Spleen (tissue), 7 donors: ENCODE measurements around the gene ZNF638.

ENCODE experiments used
- POLR2A ChIP-seq, 3 donors: fragments of 450-650 bp; IDR thresholded peaks; one replicate each; pipeline ENCODE4 v1.5.1; 2017; ENCODE audit warnings: antibody characterized with exemption in 3 of 3, mild to moderate bottlenecking in 1 of 3
- POLR2AphosphoS5 ChIP-seq, 3 donors: sonication (generic); formaldehyde crosslinking; IDR thresholded peaks; one replicate each; pipeline ENCODE4 v1.5.1; 2017; ENCODE audit warnings: antibody characterized with exemption in 3 of 3
- TF ChIP-seq, protein P1 (sequence below), 11 experiments: fragments of 200-600 bp in 7 of 11; fragments of 450-650 bp in 4 of 11; sonication (generic) in 4 of 11; IDR thresholded peaks in 8 of 11; conservative IDR thresholded peaks in 3 of 11; 1 replicate in 7 of 11; 2 replicates in 4 of 11; pipeline versions ENCODE4 v1.4.0 to v1.8.0; 2016 to 2021; ENCODE audit warnings: antibody characterized with exemption in 11 of 11, inconsistent platforms in 4 of 11, mild to moderate bottlenecking in 1 of 11
- donor health status: DM: no; HTN: no; CAD: no; lungs with moderate emphysema.
- donor health status: DM: no; HTN: no; CAD: no.
- donor health status: DM: no; HTN: no; CAD: no.

DNA sequence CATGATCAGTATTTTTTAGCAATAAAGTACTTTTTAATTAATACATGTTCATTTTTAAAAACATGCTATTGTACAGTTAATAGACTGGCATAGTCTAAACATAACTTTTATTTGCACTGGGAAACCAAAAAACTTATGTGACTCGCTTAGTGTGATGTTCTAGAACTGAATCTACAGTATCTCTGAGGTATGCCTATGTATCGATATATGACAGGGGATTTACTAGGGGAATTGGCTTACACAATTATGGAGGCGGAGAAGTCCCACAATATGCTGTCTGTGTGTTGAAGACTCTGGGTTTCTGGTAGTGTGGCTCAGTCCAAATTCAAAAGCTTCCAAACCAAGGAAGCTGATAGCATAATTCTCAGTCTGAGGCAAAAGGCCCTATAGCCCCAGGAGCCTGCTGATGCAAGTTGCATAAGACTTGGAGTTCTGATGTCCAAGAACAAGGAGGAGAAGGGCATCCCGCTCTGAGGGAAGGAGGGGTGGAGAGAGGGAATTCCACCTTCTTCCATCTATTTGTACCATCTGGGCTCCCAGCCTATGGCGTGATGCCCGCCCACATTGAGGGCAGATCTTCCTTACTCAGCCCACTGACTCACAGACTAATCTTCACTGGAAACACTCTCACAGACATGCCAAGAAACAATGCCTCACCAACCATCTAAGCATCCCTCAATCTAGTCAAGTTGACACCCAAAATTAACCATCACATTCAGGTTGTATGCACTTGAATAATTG, 27.5 kb downstream of the ZNF638 start:
- TF ChIP-seq, protein P1, sequence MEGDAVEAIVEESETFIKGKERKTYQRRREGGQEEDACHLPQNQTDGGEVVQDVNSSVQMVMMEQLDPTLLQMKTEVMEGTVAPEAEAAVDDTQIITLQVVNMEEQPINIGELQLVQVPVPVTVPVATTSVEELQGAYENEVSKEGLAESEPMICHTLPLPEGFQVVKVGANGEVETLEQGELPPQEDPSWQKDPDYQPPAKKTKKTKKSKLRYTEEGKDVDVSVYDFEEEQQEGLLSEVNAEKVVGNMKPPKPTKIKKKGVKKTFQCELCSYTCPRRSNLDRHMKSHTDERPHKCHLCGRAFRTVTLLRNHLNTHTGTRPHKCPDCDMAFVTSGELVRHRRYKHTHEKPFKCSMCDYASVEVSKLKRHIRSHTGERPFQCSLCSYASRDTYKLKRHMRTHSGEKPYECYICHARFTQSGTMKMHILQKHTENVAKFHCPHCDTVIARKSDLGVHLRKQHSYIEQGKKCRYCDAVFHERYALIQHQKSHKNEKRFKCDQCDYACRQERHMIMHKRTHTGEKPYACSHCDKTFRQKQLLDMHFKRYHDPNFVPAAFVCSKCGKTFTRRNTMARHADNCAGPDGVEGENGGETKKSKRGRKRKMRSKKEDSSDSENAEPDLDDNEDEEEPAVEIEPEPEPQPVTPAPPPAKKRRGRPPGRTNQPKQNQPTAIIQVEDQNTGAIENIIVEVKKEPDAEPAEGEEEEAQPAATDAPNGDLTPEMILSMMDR (IDR thresholded peaks at IDR 0.05 in 8 of 11, conservative IDR thresholded peaks at IDR 0.05 in 3 of 11) = no peak
- TF ChIP-seq POLR2AphosphoS5 (IDR thresholded peaks at IDR 0.05) = no peak
- no peak for TF ChIP-seq POLR2A (IDR thresholded peaks at IDR 0.05)
